Measurements from ENCODE around the gene IGF2BP3. TPM values are rescaled to one million over a fixed set of nuclear protein-coding genes. Genes with fewer than 3 reads are reported as not detected.

IGF2BP3 gene
- total RNA-seq, 2 experiments from 2014 or later, result 41.1 to 94.3 TPM

DNA sequence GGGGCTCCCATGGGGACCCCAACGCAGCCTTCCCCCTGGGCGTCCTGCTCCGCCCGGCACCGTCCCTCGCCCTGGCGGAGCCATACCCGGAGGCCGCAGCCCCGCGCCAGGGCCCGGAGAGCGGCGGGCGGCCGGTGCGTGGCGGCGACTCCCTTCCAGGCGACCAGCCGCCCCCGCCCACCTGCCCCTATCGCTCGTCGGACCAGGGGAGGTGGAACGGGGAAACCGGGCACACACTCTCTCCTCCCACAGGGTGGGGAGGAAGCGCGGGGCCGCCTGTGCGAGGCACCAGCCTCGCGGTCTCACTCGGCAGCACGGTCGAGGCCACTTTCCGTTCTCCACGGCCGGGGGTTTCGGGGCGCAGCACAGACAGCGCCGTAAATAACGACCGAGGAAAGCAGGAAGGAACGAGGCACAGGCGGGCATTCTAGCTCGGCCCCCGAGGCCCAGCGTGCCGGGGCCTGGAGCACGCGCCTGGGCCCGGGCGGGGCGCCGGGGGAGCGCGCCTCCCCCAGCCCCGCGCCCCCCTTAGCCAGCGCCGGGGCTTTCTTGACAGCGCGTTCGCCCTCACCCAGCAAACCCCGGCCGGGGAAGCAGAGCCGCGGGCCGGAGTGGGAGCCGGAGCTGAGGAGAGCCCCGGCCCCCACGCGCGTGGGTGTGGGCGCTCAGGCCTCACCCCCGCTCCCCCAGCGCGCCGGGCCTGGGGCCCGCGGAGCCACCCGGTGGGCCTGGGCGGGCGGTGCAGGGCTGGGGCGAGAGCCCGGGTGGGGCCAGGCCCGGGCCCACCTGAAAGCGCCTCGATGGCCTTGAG is 936 bp downstream of the IGF2BP3 start:
- Histone ChIP-seq H3K36me3 (ENCODE audit: insufficient read depth, low read length) (no peaks in the 10 kb centered on the region; the same call in 1 of the 2 replicates), H3K9me3 (ENCODE audit: low read length) (no peaks in the 10 kb centered on the region), H2AFZ (ENCODE audit: low read length) (peak overlapping the region; percentile 27), H3K4me1 (ENCODE audit: insufficient read depth, low read length, poor library complexity, severe bottlenecking) (peaks cover 30% of the 10 kb centered on the region), H3K79me2 (ENCODE audit: insufficient read depth, low read depth, low read length) (peaks cover 70% of the 10 kb centered on the region), H3K9me2 (ENCODE audit: insufficient read depth, low read length) (no peaks in the 10 kb centered on the region), H4K20me1 (ENCODE audit: insufficient read depth, low read length) (peaks cover 16% of the 10 kb centered on the region), H3K27ac (ENCODE audit: low read depth, low read length, poor library complexity, severe bottlenecking) (peak overlapping the region; percentile 90), H3K4me3 (ENCODE audit: low read depth, low read length, poor library complexity, severe bottlenecking) (peak overlapping the region; percentile 85), H3K4me2 (ENCODE audit: low read length) (peak overlapping the region; percentile 100)
- peak; percentile 70 for DNase-seq (ENCODE audit: low spot score)
- intact Hi-C loops (cut with micrococcal nuclease; ENCODE audit: unreplicated experiment), result no loop called here
- POLR2A ChIA-PET, result interaction anchor here (0.9 to 1.5 kb wide), 3 partner anchors 21 to 106 kb away, joined by 3 to 7 read pairs (median 4); no protein-coding TSS in a partner anchor
- TF ChIP-seq EZH2phosphoT487 (IDR thresholded peaks at IDR 0.05; ENCODE audit: borderline replicate concordance, low read depth, low read length), result no peak
- TF ChIP-seq, protein P1, sequence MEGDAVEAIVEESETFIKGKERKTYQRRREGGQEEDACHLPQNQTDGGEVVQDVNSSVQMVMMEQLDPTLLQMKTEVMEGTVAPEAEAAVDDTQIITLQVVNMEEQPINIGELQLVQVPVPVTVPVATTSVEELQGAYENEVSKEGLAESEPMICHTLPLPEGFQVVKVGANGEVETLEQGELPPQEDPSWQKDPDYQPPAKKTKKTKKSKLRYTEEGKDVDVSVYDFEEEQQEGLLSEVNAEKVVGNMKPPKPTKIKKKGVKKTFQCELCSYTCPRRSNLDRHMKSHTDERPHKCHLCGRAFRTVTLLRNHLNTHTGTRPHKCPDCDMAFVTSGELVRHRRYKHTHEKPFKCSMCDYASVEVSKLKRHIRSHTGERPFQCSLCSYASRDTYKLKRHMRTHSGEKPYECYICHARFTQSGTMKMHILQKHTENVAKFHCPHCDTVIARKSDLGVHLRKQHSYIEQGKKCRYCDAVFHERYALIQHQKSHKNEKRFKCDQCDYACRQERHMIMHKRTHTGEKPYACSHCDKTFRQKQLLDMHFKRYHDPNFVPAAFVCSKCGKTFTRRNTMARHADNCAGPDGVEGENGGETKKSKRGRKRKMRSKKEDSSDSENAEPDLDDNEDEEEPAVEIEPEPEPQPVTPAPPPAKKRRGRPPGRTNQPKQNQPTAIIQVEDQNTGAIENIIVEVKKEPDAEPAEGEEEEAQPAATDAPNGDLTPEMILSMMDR (conservative IDR thresholded peaks at IDR 0.05; ENCODE audit: low read length), result peak; percentile 30; the same call in 1 of the 2 replicates
- CTCF ChIA-PET (ENCODE audit: unreplicated experiment), result interaction anchor here (1.5 kb wide), 1 partner anchor 12 kb away, joined by 3 read pairs; no protein-coding TSS in a partner anchor
- no TSS peak for BruUV-seq (replicated peaks)

DNA sequence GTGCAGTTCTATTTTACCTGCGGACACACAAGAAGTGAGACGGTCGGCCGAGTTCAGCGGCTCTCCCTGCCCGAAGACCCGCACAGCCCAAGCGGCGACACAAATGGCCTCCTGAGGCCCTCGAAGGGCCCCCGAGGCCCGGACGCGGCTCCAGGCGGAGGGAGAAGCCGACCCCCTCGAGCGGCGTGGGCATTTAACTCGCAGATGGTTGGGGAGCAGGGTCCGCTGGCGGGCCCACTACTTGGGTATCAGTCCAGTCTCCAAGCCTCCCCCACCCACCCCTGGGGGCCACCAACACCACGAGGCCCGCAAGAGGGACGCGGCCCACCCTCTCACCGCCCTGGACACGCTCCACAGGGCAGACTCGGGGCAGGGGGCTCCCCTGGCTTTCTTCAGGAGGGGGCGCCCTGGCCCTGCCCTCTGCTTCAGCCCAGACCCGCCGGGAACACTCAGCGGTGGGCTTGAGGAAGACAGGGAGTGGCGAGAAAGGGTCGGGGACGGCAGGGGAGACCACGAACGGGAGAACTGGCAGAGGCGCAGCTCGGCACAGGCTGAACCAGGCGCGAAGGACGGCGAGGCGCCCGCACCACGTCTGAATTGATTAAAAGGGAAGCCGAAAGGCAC is 1.7 kb downstream of the IGF2BP3 start:
- intact Hi-C loops (cut with micrococcal nuclease; ENCODE audit: unreplicated experiment), result loop anchor here (1.0 kb wide), 1 partner anchor 96 kb away; no protein-coding TSS in a partner anchor
- peaks cover 16% of the 10 kb centered on the region for H4K20me1 ChIP-seq (ENCODE audit: insufficient read depth, low read length)
- peak overlapping the region; percentile 90 for H3K27ac ChIP-seq (ENCODE audit: low read depth, low read length, poor library complexity, severe bottlenecking)
- ChIA-PET CTCF (ENCODE audit: unreplicated experiment) (interaction anchor here (1.5 kb wide), 1 partner anchor 12 kb away, joined by 3 read pairs; no protein-coding TSS in a partner anchor), POLR2A (interaction anchor here (0.9 to 2.6 kb wide), 4 partner anchors 11 to 111 kb away, joined by 4 to 11 read pairs (median 6); no protein-coding TSS in a partner anchor)
- peak overlapping the region; percentile 100 for H3K4me2 ChIP-seq (ENCODE audit: low read length)
- H2AFZ ChIP-seq (ENCODE audit: low read length), result no peak overlapping the region
- H3K79me2 ChIP-seq (ENCODE audit: insufficient read depth, low read depth, low read length), result peaks cover 75% of the 10 kb centered on the region
- no peak for TF ChIP-seq EZH2phosphoT487 (IDR thresholded peaks at IDR 0.05; ENCODE audit: borderline replicate concordance, low read depth, low read length)
- TF ChIP-seq, protein P1 (conservative IDR thresholded peaks at IDR 0.05; ENCODE audit: low read length), result no peak; the same call in 1 of the 2 replicates
- BruUV-seq (replicated peaks), result no TSS peak
- no peaks in the 10 kb centered on the region for H3K9me3 ChIP-seq (ENCODE audit: low read length)
- no peaks in the 10 kb centered on the region for H3K9me2 ChIP-seq (ENCODE audit: insufficient read depth, low read length)
- peak; percentile 60 for DNase-seq (ENCODE audit: low spot score)
- H3K4me1 ChIP-seq (ENCODE audit: insufficient read depth, low read length, poor library complexity, severe bottlenecking), result peaks cover 38% of the 10 kb centered on the region
- H3K4me3 ChIP-seq (ENCODE audit: low read depth, low read length, poor library complexity, severe bottlenecking), result peak overlapping the region; percentile 85
- H3K36me3 ChIP-seq (ENCODE audit: insufficient read depth, low read length), result no peaks in the 10 kb centered on the region; the same call in 1 of the 2 replicates
